GM19023 (cell line): ENCODE measurements around the gene UPK3A.

Experiments
- ATAC-seq: cut with Tn5 transposase; IDR thresholded peaks from one replicate; pipeline ENCODE4 v1.9.1; 2021; ENCODE audit warnings: mild to moderate bottlenecking, moderate library complexity; ENCODE audit not compliant: unreplicated experiment

The UPK3A gene

GRCh38 chr22:45284705-45285262, at the start of gene UPK3A:
TSS of gene UPK3A (plus strand) at chr22:45284949. CDS start at chr22:45285014, 65 bp downstream.
- ATAC-seq = no peak

GRCh38 chr22:45235101-45235777, 49.5 kb upstream of the UPK3A start:
- ATAC-seq = peak; percentile 66

GRCh38 chr22:45235851-45236342, 48.9 kb upstream of the UPK3A start:
- ATAC-seq = peak; percentile 13

GRCh38 chr22:45237065-45237990, 47.4 kb upstream of the UPK3A start:
- ATAC-seq = no peak

- ATAC-seq = no peak
Measured at GRCh38 chr22:45238076-45238956, 46.4 kb upstream of the UPK3A start.

- ATAC-seq = no peak
Measured at GRCh38 chr22:45238957-45239680, 45.6 kb upstream of the UPK3A start.

GRCh38 chr22:45239681-45240051, 45.1 kb upstream of the UPK3A start:
- no peak for ATAC-seq

GRCh38 chr22:45240104-45240809, 44.5 kb upstream of the UPK3A start:
- ATAC-seq = no peak

GRCh38 chr22:45240810-45241631, 43.7 kb upstream of the UPK3A start, which contains the start of gene KIAA0930:
TSS of gene KIAA0930 (minus strand) at chr22:45240894. CDS start at chr22:45240703, 191 bp downstream.
- no peak for ATAC-seq

- no peak for ATAC-seq
Measured at GRCh38 chr22:45242778-45243191, 42.0 kb upstream of the UPK3A start.

GRCh38 chr22:45244916-45245315, 39.8 kb upstream of the UPK3A start:
- ATAC-seq = no peak

GRCh38 chr22:45246060-45246985, 38.4 kb upstream of the UPK3A start:
- ATAC-seq = no peak

- peak; percentile 57 for ATAC-seq
Measured at GRCh38 chr22:45248832-45249561, 35.8 kb upstream of the UPK3A start.

GRCh38 chr22:45251825-45252224, 32.9 kb upstream of the UPK3A start:
- ATAC-seq = no peak

- ATAC-seq = no peak
Measured at GRCh38 chr22:45253039-45253641, 31.6 kb upstream of the UPK3A start.

- no peak for ATAC-seq
Measured at GRCh38 chr22:45254388-45254787, 30.4 kb upstream of the UPK3A start.
